B cell (primary cell): ENCODE data around the gene TPK1. TPM values are rescaled to one million over a fixed set of nuclear protein-coding genes. Genes with fewer than 3 reads are reported as not detected.

Experiments used
- ATAC-seq: fragments of 200-7000 bp; cut with Tn5 transposase; one replicate; pipeline ENCODE4 v1.10.0; 2021; ENCODE audit warnings: low read depth, mild to moderate bottlenecking, moderate number of reproducible peaks, moderate library complexity
- CTCF ChIA-PET: fragments of 350-600 bp; sonication (Branson Sonifier 250); formaldehyde crosslinking; loops from one replicate; lab custom pipeline; 2021; ENCODE audit warnings: antibody characterized with exemption, inconsistent platforms; lab: Charles Lee
- POLR2A ChIA-PET: fragments of 350-600 bp; sonication (Branson Sonifier 250); formaldehyde crosslinking; loops from one replicate; lab custom pipeline; 2021; ENCODE audit warnings: antibody characterized with exemption; lab: Charles Lee
- DNase-seq: peaks from one replicate; pipeline ENCODE4 v3.0.0; 2013
- H2AFZ ChIP-seq: 2 replicates; pipeline ENCODE4 v1.6.1; 2012; ENCODE audit warnings: mild to moderate bottlenecking, low read depth, low read length; ENCODE audit not compliant: insufficient read depth, poor library complexity, severe bottlenecking
- H3K27ac ChIP-seq, 2 donors: 1 replicate in 1 of 2; 2 replicates in 1 of 2; pipeline ENCODE4 v1.5.1; 2012 to 2013; ENCODE audit warnings: low read length in 2 of 2, mild to moderate bottlenecking in 2 of 2, moderate library complexity in 1 of 2
- H3K27me3 ChIP-seq, 4 experiments: fragments of 200-600 bp in 1 of 4; sonication (generic) in 1 of 4; replicated peaks in 1 of 4; 1 replicate in 2 of 4; 2 replicates in 2 of 4; pipeline versions ENCODE4 v1.6.1 to v1.7.0; 2013 to 2016; ENCODE audit warnings: low read length in 3 of 4, mild to moderate bottlenecking in 2 of 4, mixed read lengths in 1 of 4, moderate library complexity in 1 of 4; ENCODE audit not compliant: insufficient read depth in 4 of 4, control insufficient read depth in 3 of 4; ENCODE audit errors: control extremely low read depth in 1 of 4
- H3K36me3 ChIP-seq, 2 experiments: replicated peaks in 1 of 2; 1 replicate in 1 of 2; 2 replicates in 1 of 2; pipeline versions ENCODE4 v1.6.1 to v1.7.1; 2013; ENCODE audit warnings: low read length in 1 of 2; ENCODE audit not compliant: insufficient read depth in 2 of 2, control insufficient read depth in 1 of 2; ENCODE audit errors: control extremely low read depth in 1 of 2, extremely low read depth in 1 of 2
- H3K4me1 ChIP-seq, 2 donors: fragments of 200-600 bp in 1 of 2; sonication (generic) in 1 of 2; 1 replicate in 1 of 2; 2 replicates in 1 of 2; pipeline versions ENCODE4 v1.5.1 to v1.6.1; 2013 to 2017; ENCODE audit warnings: low read length in 2 of 2; ENCODE audit not compliant: control insufficient read depth in 2 of 2, insufficient read depth in 2 of 2
- H3K4me2 ChIP-seq: replicated peaks from 2 replicates; pipeline ENCODE3; 2012; ENCODE audit warnings: mild to moderate bottlenecking, low read depth, low read length; ENCODE audit not compliant: poor library complexity, severe bottlenecking
- H3K4me3 ChIP-seq, 5 experiments: fragments of 200-600 bp in 1 of 5; sonication (generic) in 1 of 5; 1 replicate in 3 of 5; 2 replicates in 2 of 5; pipeline versions ENCODE4 v1.5.1 to v1.7.0; 2011 to 2016; ENCODE audit warnings: low read length in 4 of 5, mild to moderate bottlenecking in 4 of 5, low read depth in 2 of 5, control low read depth in 1 of 5, moderate library complexity in 1 of 5; ENCODE audit not compliant: insufficient read depth in 1 of 5; ENCODE audit errors: control extremely low read depth in 1 of 5, extremely low read depth in 1 of 5
- H3K79me2 ChIP-seq: fragments of 200-600 bp; sonication (generic); one replicate; pipeline ENCODE4 v1.6.0; 2016; ENCODE audit warnings: low read length; ENCODE audit not compliant: control insufficient read depth, insufficient read depth
- H3K9ac ChIP-seq: fragments of 200-600 bp; sonication (generic); 2 replicates; pipeline ENCODE4 v1.6.1; 2017; ENCODE audit warnings: mild to moderate bottlenecking, low read length, moderate library complexity
- H3K9me3 ChIP-seq, 3 donors: one replicate each; pipeline versions ENCODE4 v1.6.1 to v1.7.1; 2013; ENCODE audit warnings: low read length in 2 of 3; ENCODE audit not compliant: control insufficient read depth in 2 of 3, insufficient read depth in 1 of 3; ENCODE audit errors: control extremely low read depth in 1 of 3
- H4K20me1 ChIP-seq: 2 replicates; pipeline ENCODE4 v1.6.0; 2012; ENCODE audit warnings: mild to moderate bottlenecking, low read length; ENCODE audit not compliant: insufficient read depth, control insufficient read depth, poor library complexity, severe bottlenecking
- H3K27ac Mint-ChIP-seq: one replicate; pipeline ENCODE4 v1.8.0; 2021; ENCODE audit warnings: mixed read lengths
- H3K27me3 Mint-ChIP-seq: one replicate; pipeline ENCODE4 v1.8.0; 2021; ENCODE audit warnings: mixed read lengths
- H3K4me1 Mint-ChIP-seq: one replicate; pipeline ENCODE4 v1.8.0; 2021; ENCODE audit warnings: mixed read lengths
- H3K4me3 Mint-ChIP-seq: one replicate; pipeline ENCODE4 v1.8.0; 2021; ENCODE audit warnings: mixed read lengths
- H3K9me3 Mint-ChIP-seq: one replicate; pipeline ENCODE4 v1.8.0; 2022; ENCODE audit warnings: mixed read lengths; ENCODE audit not compliant: insufficient read depth
- CTCF ChIP-seq: fragments of 200-600 bp; IDR thresholded peaks from one replicate; pipeline ENCODE4 v1.8.0; 2022; ENCODE audit warnings: antibody characterized with exemption, mild to moderate bottlenecking
- EZH2 ChIP-seq: IDR thresholded peaks from 2 replicates; pipeline ENCODE4 v1.6.1; 2012; ENCODE audit warnings: borderline replicate concordance, low read depth, mild to moderate bottlenecking, moderate library complexity, low read length; ENCODE audit not compliant: insufficient read depth, poor library complexity, severe bottlenecking
- WGBS: methylation state at CpG from one replicate; pipeline ENCODE4 v1.1.5; 2013; ENCODE audit warnings: missing lambda C conversion rate; ENCODE audit not compliant: insufficient coverage; 5-methylcytosine and 5-hydroxymethylcytosine counted together
- intact Hi-C: fragments of 100-400 bp; cut with micrococcal nuclease; formaldehyde crosslinking; loops from one replicate; pipeline ENCODE4 v1.10.0; 2022
- polyA plus RNA-seq: library from polyadenylated mRNA; depleted of rRNA; stranded (reverse); fragments of >200 nt; gene quantifications from 2 replicates; pipeline ENCODE4 v1.2.3, GENCODE V29; 2012
- total RNA-seq, 2 donors: library from RNA; stranded (reverse); fragments of 120-200 nt in 1 of 2; gene quantifications; 1 replicate in 1 of 2; 2 replicates in 1 of 2; pipeline versions ENCODE4 v1.2.3 to v1.2.4, GENCODE V29; 2013 to 2022

The TPK1 gene
- total and polyA plus RNA-seq, 2 donors (not counting 1 experiment from before 2014, with no cell fraction given), result 13.7 to 26.4 TPM

- no CpG with 5 or more reads among the region's 1 CpG for WGBS
- Histone ChIP-seq H4K20me1 (no peaks in the 10 kb centered on the region), H3K4me3 (no peak overlapping the region), H3K36me3 (peaks cover 0 to 4% of the 10 kb centered on the region in 2 experiments), H3K9me3 (peaks cover 0 to 5% (median 0%) of the 10 kb centered on the region in 3 donors), H3K4me2 (no peak overlapping the region), H3K79me2 (no peaks in the 10 kb centered on the region), H2AFZ (no peak overlapping the region), H3K27ac (no peak overlapping the region), H3K9ac (no peak overlapping the region), H3K4me1 (no peaks in the 10 kb centered on the region), H3K27me3 (no peaks in the 10 kb centered on the region)
- no peak overlapping the region for H3K27ac Mint-ChIP-seq
- intact Hi-C loops, result no loop called here
- ATAC-seq (no peak), DNase-seq (no peak)
- TF ChIP-seq CTCF, result no peak
- no peak for TF ChIP-seq EZH2
- H3K9me3 Mint-ChIP-seq, result no peaks in the 10 kb centered on the region
- no peak overlapping the region for H3K4me3 Mint-ChIP-seq
- H3K27me3 Mint-ChIP-seq, result no peaks in the 10 kb centered on the region
- ChIA-PET POLR2A (no interaction called here), CTCF (no interaction called here)
- H3K4me1 Mint-ChIP-seq, result peaks cover 4% of the 10 kb centered on the region
Measured at GRCh38 chr7:144725070-144725469, 110.8 kb downstream of the TPK1 start.

- H3K9me3 Mint-ChIP-seq, result no peaks in the 10 kb centered on the region
- H3K27me3 ChIP-seq, result no peaks in the 10 kb centered on the region
- no peak overlapping the region for H3K4me3 ChIP-seq
- no peak overlapping the region for H3K9ac ChIP-seq
- no peak overlapping the region for H3K4me2 ChIP-seq
- H2AFZ ChIP-seq, result no peak overlapping the region
- H3K27ac ChIP-seq, result no peak overlapping the region
- no peaks in the 10 kb centered on the region for H4K20me1 ChIP-seq
- no peak overlapping the region for H3K4me3 Mint-ChIP-seq
- TF ChIP-seq EZH2, result no peak
- TF ChIP-seq CTCF, result no peak
- CTCF ChIA-PET, result no interaction called here
- intact Hi-C loops, result no loop called here
- no peaks in the 10 kb centered on the region for H3K79me2 ChIP-seq
- 100% methylated on average over 1 of the region's 4 CpGs for WGBS
- no peaks in the 10 kb centered on the region for H3K27me3 Mint-ChIP-seq
- POLR2A ChIA-PET, result no interaction called here
- peaks cover 0 to 5% (median 2%) of the 10 kb centered on the region in 3 donors for H3K9me3 ChIP-seq
- H3K36me3 ChIP-seq, result peaks cover 0 to 1% of the 10 kb centered on the region in 2 experiments
- DNase-seq (no peak), ATAC-seq (no peak)
- no peaks in the 10 kb centered on the region for H3K4me1 ChIP-seq
- H3K27ac Mint-ChIP-seq, result no peak overlapping the region
- peaks cover 4% of the 10 kb centered on the region for H3K4me1 Mint-ChIP-seq
Measured at GRCh38 chr7:144723301-144723700, 112.6 kb downstream of the TPK1 start.
